Spleen (tissue), 11 donors: Measurements from ENCODE around the gene ZNF148. TPM values are rescaled to one million over a fixed set of nuclear protein-coding genes. Genes with fewer than 3 reads are reported as not detected.
"Not testable (repeated sequence)": the region's sequence is repeated elsewhere in the genome, so short reads cannot be mapped to it uniquely, and the experiment has no call there.

ENCODE experiments used
- DNase-seq: peaks from one replicate; pipeline ENCODE4 v3.0.0-alpha.2; 2020
- H3K27ac ChIP-seq, 8 donors: fragments of 200-600 bp; sonication (generic) in 7 of 8; 1 replicate in 4 of 8; 2 replicates in 4 of 8; pipeline versions ENCODE4 v1.5.0 to v1.8.0; 2016 to 2021; ENCODE audit warnings: inconsistent platforms in 4 of 8, mild to moderate bottlenecking in 4 of 8, moderate library complexity in 1 of 8
- H3K27me3 ChIP-seq, 7 donors: fragments of 200-600 bp; sonication (generic) in 6 of 7; replicated peaks in 1 of 7; 1 replicate in 4 of 7; 2 replicates in 3 of 7; pipeline versions ENCODE4 v1.5.0 to v1.8.0; 2016 to 2021; ENCODE audit warnings: inconsistent platforms in 3 of 7, mild to moderate bottlenecking in 1 of 7
- H3K36me3 ChIP-seq, 6 donors: fragments of 200-600 bp; sonication (generic) in 5 of 6; 1 replicate in 4 of 6; 2 replicates in 2 of 6; pipeline versions ENCODE4 v1.5.0 to v1.8.0; 2016 to 2021; ENCODE audit warnings: inconsistent platforms in 2 of 6
- H3K4me1 ChIP-seq, 6 donors: fragments of 200-600 bp; sonication (generic) in 5 of 6; 1 replicate in 3 of 6; 2 replicates in 3 of 6; pipeline versions ENCODE4 v1.5.0 to v1.8.0; 2016 to 2021; ENCODE audit warnings: inconsistent platforms in 3 of 6
- H3K4me3 ChIP-seq, 8 donors: fragments of 200-600 bp; sonication (generic) in 7 of 8; 1 replicate in 4 of 8; 2 replicates in 4 of 8; pipeline versions ENCODE4 v1.5.0 to v1.8.0; 2016 to 2021; ENCODE audit warnings: inconsistent platforms in 4 of 8, mild to moderate bottlenecking in 4 of 8, moderate library complexity in 2 of 8
- H3K9me3 ChIP-seq, 8 donors: fragments of 200-600 bp; sonication (generic) in 7 of 8; 1 replicate in 4 of 8; 2 replicates in 4 of 8; pipeline versions ENCODE4 v1.5.0 to v1.8.0; 2016 to 2021; ENCODE audit warnings: inconsistent platforms in 4 of 8
- CTCF ChIP-seq, 11 experiments: fragments of 200-600 bp in 7 of 11; fragments of 450-650 bp in 4 of 11; sonication (generic) in 4 of 11; IDR thresholded peaks in 8 of 11; conservative IDR thresholded peaks in 3 of 11; 1 replicate in 7 of 11; 2 replicates in 4 of 11; pipeline versions ENCODE4 v1.4.0 to v1.8.0; 2016 to 2021; ENCODE audit warnings: antibody characterized with exemption in 11 of 11, inconsistent platforms in 4 of 11, mild to moderate bottlenecking in 1 of 11
- POLR2A ChIP-seq, 3 donors: fragments of 450-650 bp; IDR thresholded peaks; one replicate each; pipeline ENCODE4 v1.5.1; 2017; ENCODE audit warnings: antibody characterized with exemption in 3 of 3, mild to moderate bottlenecking in 1 of 3
- POLR2AphosphoS5 ChIP-seq, 3 donors: sonication (generic); formaldehyde crosslinking; IDR thresholded peaks; one replicate each; pipeline ENCODE4 v1.5.1; 2017; ENCODE audit warnings: antibody characterized with exemption in 3 of 3
- WGBS, 5 donors: extraction: QIAGEN DNeasy Blood & Tissue Kit in 3 of 5; methylation state at CpG; one replicate each; pipeline versions ENCODE4 v1.1.5 to v1.1.7; 2013 to 2018; 5-methylcytosine and 5-hydroxymethylcytosine counted together
- intact Hi-C: fragments of 100-400 bp; cut with DNase I; formaldehyde crosslinking; loops from one replicate; pipeline ENCODE4 v1.15.0; 2023; ENCODE audit warnings: low total_unique reads
- polyA plus RNA-seq, 3 donors: library from polyadenylated mRNA; stranded (reverse); fragments of 200-250 nt; gene quantifications; one replicate each; pipeline ENCODE4 v1.2.1, GENCODE V29; 2013
- total RNA-seq, 7 donors: library from RNA; depleted of rRNA in 3 of 7; stranded (reverse); fragments of >200 nt in 3 of 7; fragmentation: NEBNext Ultra II Directional in 4 of 7; extraction: Animal tissue kit (Norgen Biotek cat#: 25700) in 4 of 7; gene quantifications; one replicate each; pipeline versions ENCODE4 v1.1.0 to v1.2.1, GENCODE V29; 2016 to 2021
- donor health status: healthy with polysubstance abuse.
- donor health status: DM: no; HTN: no; CAD: no; lungs with moderate emphysema.
- donor health status: DM: no; HTN: no; CAD: no.
- donor health status: Bipolar disorder and iron deficiency.
- donor health status: healthy.
- donor health status: DM: no; HTN: no; CAD: no.
- donor health status: DM: yes; HTN: yes; CAD: no.

Gene ZNF148
- total and polyA plus RNA-seq, 10 donors = 4.1 to 66.0 (median 39.0) TPM

- Histone ChIP-seq H3K4me3 (no peak overlapping the region), H3K27ac (no peak overlapping the region), H3K27me3 (no peaks in the 10 kb centered on the region), H3K36me3 (peaks cover 0 to 4% (median 0%) of the 10 kb centered on the region in 6 donors), H3K4me1 (peaks cover 0 to 76% (median 39%) of the 10 kb centered on the region in 6 donors), H3K9me3 (peaks cover 0 to 24% (median 17%) of the 10 kb centered on the region in 8 donors)
- intact Hi-C loops = no loop called here
- no peak for TF ChIP-seq POLR2A (IDR thresholded peaks at IDR 0.05)
- no peak for TF ChIP-seq CTCF (IDR thresholded peaks at IDR 0.05 in 8 of 11, conservative IDR thresholded peaks at IDR 0.05 in 3 of 11)
- TF ChIP-seq POLR2AphosphoS5 (IDR thresholded peaks at IDR 0.05) = no peak
- DNase-seq = no peak
Observed at GRCh38 chr3:125349556-125350165, 25.5 kb downstream of the ZNF148 start.

- no peaks in the 10 kb centered on the region for H3K27me3 ChIP-seq
- peaks cover 0 to 8% (median 0%) of the 10 kb centered on the region in 6 donors for H3K36me3 ChIP-seq
- WGBS, 5 donors = 88 to 99% (median 94%) methylated on average over 3 of the region's 3 CpGs
- H3K9me3 ChIP-seq = peaks cover 0 to 30% (median 23%) of the 10 kb centered on the region in 8 donors
- intact Hi-C loops = no loop called here
- peaks cover 0 to 70% (median 37%) of the 10 kb centered on the region in 6 donors for H3K4me1 ChIP-seq
- no peak overlapping the region for H3K27ac ChIP-seq
- H3K4me3 ChIP-seq = no peak overlapping the region
- no peak for DNase-seq
- TF ChIP-seq CTCF (IDR thresholded peaks at IDR 0.05 in 8 of 11, conservative IDR thresholded peaks at IDR 0.05 in 3 of 11) = no peak
- no peak for TF ChIP-seq POLR2AphosphoS5 (IDR thresholded peaks at IDR 0.05)
- TF ChIP-seq POLR2A (IDR thresholded peaks at IDR 0.05) = no peak
Observed at GRCh38 chr3:125349055-125349454, 26.1 kb downstream of the ZNF148 start.

GRCh38 chr3:125343367-125343766 is 31.8 kb downstream of the ZNF148 start:
- H3K27ac ChIP-seq, intact Hi-C loops, DNase-seq, H3K4me3 ChIP-seq, H3K27me3 ChIP-seq: not testable (repeated sequence)
- Histone ChIP-seq H3K36me3 (peaks cover 0 to 17% (median 0%) of the 10 kb centered on the region in 6 donors), H3K9me3 (peaks cover 0 to 50% (median 39%) of the 10 kb centered on the region in 8 donors), H3K4me1 (peaks cover 0 to 28% (median 0%) of the 10 kb centered on the region in 6 donors)
- 92 to 99% (median 98%) methylated on average over 6 to 7 of the region's 7 CpGs for WGBS, 5 donors

DNA sequence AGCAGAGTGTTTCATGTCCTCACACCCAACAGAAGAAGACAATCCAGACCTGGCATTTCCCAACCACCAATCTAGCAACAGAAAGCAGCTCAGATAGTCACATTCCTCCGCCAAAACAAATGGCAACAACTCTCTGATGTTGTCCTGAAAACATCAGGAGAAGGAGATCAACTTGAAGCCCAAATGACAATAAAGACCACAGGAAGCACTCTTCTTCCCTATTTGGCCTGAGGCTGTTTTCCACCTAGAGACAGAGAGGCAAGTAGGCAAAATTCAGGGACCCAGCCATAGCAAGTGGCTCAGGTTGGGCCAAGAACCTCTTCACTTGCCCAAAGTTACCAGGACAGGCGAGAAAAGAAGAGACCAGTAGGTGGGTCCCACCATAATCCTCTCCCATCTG is 35.0 kb downstream of the ZNF148 start:
- WGBS, 5 donors = 93 to 96% (median 95%) methylated on average over 2 of the region's 2 CpGs

More for the DNA sequence above, 35.0 kb downstream of the ZNF148 start:
- peaks cover 0 to 47% (median 22%) of the 10 kb centered on the region in 6 donors for H3K4me1 ChIP-seq
- DNase-seq = no peak
- no peak overlapping the region for H3K27ac ChIP-seq
- H3K27me3 ChIP-seq = no peaks in the 10 kb centered on the region
- TF ChIP-seq POLR2A (IDR thresholded peaks at IDR 0.05) (no peak), CTCF (IDR thresholded peaks at IDR 0.05 in 8 of 11, conservative IDR thresholded peaks at IDR 0.05 in 3 of 11) (no peak), POLR2AphosphoS5 (IDR thresholded peaks at IDR 0.05) (no peak)
- intact Hi-C loops = no loop called here
- no peak overlapping the region for H3K4me3 ChIP-seq
- H3K9me3 ChIP-seq = peaks cover 0 to 33% (median 26%) of the 10 kb centered on the region in 8 donors
- peaks cover 0 to 17% (median 0%) of the 10 kb centered on the region in 6 donors for H3K36me3 ChIP-seq
